HepG2 (cell line): ENCODE measurements around the gene DNAJA2. TPM values are rescaled to one million over a fixed set of nuclear protein-coding genes. Genes with fewer than 3 reads are reported as not detected.
A peak's percentile ranks its signal among the peaks of the same experiment; 100 is the strongest.

Source experiments
- ATAC-seq: fragments of 200-7000 bp; cut with Tn5 transposase; 3 replicates; pipeline ENCODE4 v1.9.1; 2020; ENCODE audit warnings: mild to moderate bottlenecking, moderate library complexity
- BruUV-seq: library from RNA; stranded (reverse); fragments of 400-500 nt; replicated peaks from 2 replicates; lab custom pipeline; 2021; lab: Mats Ljungman, UMichigan
- CTCF ChIA-PET: fragments of 300-600 bp; formaldehyde crosslinking; extraction: SDS; loops from one replicate; lab custom pipeline; 2021; ENCODE audit warnings: low total read pairs, inconsistent platforms, low intra/inter-chr PET ratio; lab: Yijun Ruan, JAX
- POLR2A ChIA-PET: fragments of 350-600 bp; sonication (Branson Sonifier 250); formaldehyde crosslinking; loops from one replicate; lab custom pipeline; 2020; ENCODE audit warnings: antibody characterized with exemption, inconsistent platforms; lab: Yijun Ruan, JAX
- DNase-seq: peaks from one replicate; pipeline ENCODE4 v3.0.0-alpha.2; 2015; ENCODE audit warnings: low spot score
- FAIRE-seq: peaks from 3 replicates; lab custom pipeline; 2011; peaks lifted over from hg19 to GRCh38; lab: Jason Lieb, UNC
- H2AFZ ChIP-seq: one replicate; pipeline ENCODE4 v1.6.1; 2011; ENCODE audit warnings: low read length, inconsistent platforms
- H3K27ac ChIP-seq: fragments of 300-600 bp; 3 replicates; pipeline ENCODE4 v1.8.0; 2011; ENCODE audit warnings: mixed run types, mild to moderate bottlenecking, mixed read lengths, low read length, inconsistent platforms; ENCODE audit not compliant: insufficient read depth; ENCODE audit errors: extremely low read length
- H3K27me3 ChIP-seq, 2 experiments: fragments of 200-600 bp in 1 of 2; 2 replicates in 1 of 2; 3 replicates in 1 of 2; pipeline versions ENCODE4 v1.6.0 to v1.8.0; 2011; ENCODE audit warnings: low read length in 2 of 2, mild to moderate bottlenecking in 2 of 2, moderate library complexity in 2 of 2, inconsistent platforms in 1 of 2; ENCODE audit not compliant: insufficient read depth in 2 of 2, control insufficient read depth in 1 of 2
- H3K36me3 ChIP-seq, 2 experiments: fragments of 200-600 bp in 1 of 2; replicated peaks in 1 of 2; 2 replicates in 1 of 2; 3 replicates in 1 of 2; pipeline versions ENCODE4 v1.5.1 to v1.8.0; 2011; ENCODE audit warnings: low read length in 2 of 2, inconsistent platforms in 1 of 2; ENCODE audit not compliant: insufficient read depth in 2 of 2, control insufficient read depth in 1 of 2
- H3K4me1 ChIP-seq: 2 replicates; pipeline ENCODE4 v1.5.1; 2012; ENCODE audit warnings: low read length, inconsistent platforms; ENCODE audit not compliant: insufficient read depth
- H3K4me2 ChIP-seq: 2 replicates; pipeline ENCODE4 v1.6.0; 2011; ENCODE audit warnings: low read depth, low read length, inconsistent platforms
- H3K4me3 ChIP-seq, 3 experiments: fragments of 200-600 bp in 1 of 3; sonication (generic), shearing (Covaris generic) in 1 of 3; replicated peaks in 1 of 3; 2 replicates each; pipeline ENCODE4 v1.5.1; 2011 to 2016; ENCODE audit warnings: low read length in 3 of 3, inconsistent platforms in 2 of 3, low read depth in 2 of 3, mild to moderate bottlenecking in 2 of 3, control low read depth in 1 of 3, mixed read lengths in 1 of 3; ENCODE audit not compliant: insufficient read depth in 1 of 3
- H3K79me2 ChIP-seq: one replicate; pipeline ENCODE4 v1.6.1; 2011; ENCODE audit warnings: low read length, inconsistent platforms; ENCODE audit not compliant: insufficient read depth
- H3K9ac ChIP-seq: 2 replicates; pipeline ENCODE4 v1.6.0; 2011; ENCODE audit warnings: mild to moderate bottlenecking, low read depth, low read length, inconsistent platforms; ENCODE audit not compliant: insufficient read depth
- H3K9me3 ChIP-seq: 2 replicates; pipeline ENCODE4 v1.5.1; 2012; ENCODE audit warnings: mild to moderate bottlenecking, low read length
- H4K20me1 ChIP-seq: 2 replicates; pipeline ENCODE4 v1.6.0; 2011; ENCODE audit warnings: inconsistent platforms, mild to moderate bottlenecking, low read length, moderate library complexity; ENCODE audit not compliant: insufficient read depth
- FOXC1 ChIP-seq: sonication (generic); formaldehyde crosslinking; IDR thresholded peaks from 2 replicates; pipeline ENCODE4 v1.8.0; 2022; ENCODE audit warnings: mild to moderate bottlenecking, missing genetic modification reagents, borderline replicate concordance
- IRX3 ChIP-seq: sonication (generic); formaldehyde crosslinking; IDR thresholded peaks from 2 replicates; pipeline ENCODE4 v1.8.1; 2023; ENCODE audit warnings: mild to moderate bottlenecking, low read depth, missing genetic modification reagents, borderline replicate concordance
- MYNN ChIP-seq: sonication (generic); formaldehyde crosslinking; IDR thresholded peaks from 2 replicates; pipeline ENCODE4 v1.4.0; 2020; ENCODE audit warnings: mild to moderate bottlenecking, low read depth, missing genetic modification reagents
- NR2F6 ChIP-seq, 2 experiments: IDR thresholded peaks; 2 replicates each; pipeline ENCODE4 v1.6.1; 2016; ENCODE audit warnings: antibody characterized with exemption in 1 of 2, mild to moderate bottlenecking in 1 of 2
- RARA ChIP-seq: IDR thresholded peaks from 2 replicates; pipeline ENCODE4 v1.6.1; 2016; ENCODE audit warnings: missing genetic modification reagents, missing compliant biosample characterization
- TEAD3 ChIP-seq: optimal IDR thresholded peaks from 2 replicates; pipeline ENCODE3; 2016; ENCODE audit warnings: borderline replicate concordance
- ZNF432 ChIP-seq: sonication (generic); formaldehyde crosslinking; IDR thresholded peaks from 2 replicates; pipeline ENCODE4 v1.5.0; 2020; ENCODE audit warnings: missing genetic modification reagents, mild to moderate bottlenecking, borderline replicate concordance
- ZNF546 ChIP-seq: sonication (generic); formaldehyde crosslinking; conservative IDR thresholded peaks from 2 replicates; pipeline ENCODE4 v1.8.1; 2023; ENCODE audit warnings: mild to moderate bottlenecking, missing genetic modification reagents
- ZSCAN21 ChIP-seq: sonication (generic); formaldehyde crosslinking; IDR thresholded peaks from 2 replicates; pipeline ENCODE4 v1.8.0; 2022; ENCODE audit warnings: mild to moderate bottlenecking, missing genetic modification reagents, moderate library complexity, borderline replicate concordance
- WGBS: methylation state at CpG from one replicate; pipeline ENCODE4 v1.1.6; 2017; ENCODE audit warnings: low lambda C conversion rate; 5-methylcytosine and 5-hydroxymethylcytosine counted together
- in situ Hi-C: cut with HindIII; loops from 2 replicates; pipeline ENCODE4 v1.10.0; 2017; ENCODE audit warnings: low pct_unique_long_range_greater_than_20kb; ENCODE audit not compliant: extremely low pct_ligation_motif_present
- intact Hi-C: fragments of 100-400 bp; cut with micrococcal nuclease; formaldehyde crosslinking; loops from one replicate; pipeline ENCODE4 v1.10.0; 2022; ENCODE audit not compliant: unreplicated experiment
- polyA plus RNA-seq, 8 experiments: library from polyadenylated mRNA; depleted of rRNA in 3 of 8; stranded (reverse) in 7 of 8; unstranded in 1 of 8; fragments of >200 nt; fragmentation: Illumina TruSeq in 4 of 8; extraction: Trizol in 4 of 8; gene quantifications; 2 replicates each; pipeline versions ENCODE4 v1.2.1 to v1.2.3, GENCODE V29; 2011 to 2016; ENCODE audit warnings: low read depth in 4 of 8, missing spikeins in 1 of 8, mixed read lengths in 1 of 8; ENCODE audit not compliant: insufficient read depth in 1 of 8
- total RNA-seq, 5 experiments: library from RNA; depleted of rRNA; stranded (reverse); fragments of >200 nt; fragmentation: Illumina TruSeq; extraction: Trizol; gene quantifications; 2 replicates each; pipeline ENCODE4 v1.2.3, GENCODE V29; 2016; ENCODE audit warnings: low read depth in 1 of 5
- TF ChIP-seq, protein P1 (sequence below): sonication (generic); formaldehyde crosslinking; IDR thresholded peaks from 2 replicates; pipeline ENCODE4 v1.5.0; 2020; ENCODE audit warnings: mild to moderate bottlenecking, missing genetic modification reagents, moderate library complexity
- TF ChIP-seq, protein P2 (sequence below): sonication (generic); formaldehyde crosslinking; IDR thresholded peaks from 2 replicates; pipeline ENCODE4 v1.4.0; 2020; ENCODE audit warnings: missing genetic modification reagents, mild to moderate bottlenecking, borderline replicate concordance
- TF ChIP-seq, protein P3 (sequence below): sonication (generic); formaldehyde crosslinking; IDR thresholded peaks from 2 replicates; pipeline ENCODE4 v1.9.0; 2021; ENCODE audit warnings: missing genetic modification reagents, mild to moderate bottlenecking, borderline replicate concordance

Gene DNAJA2
- total and polyA plus RNA-seq, 2 of the 13 experiments (the other 11 are each of a cell fraction or from before 2014, with no cell fraction given), result 25.4 to 176 TPM

DNA sequence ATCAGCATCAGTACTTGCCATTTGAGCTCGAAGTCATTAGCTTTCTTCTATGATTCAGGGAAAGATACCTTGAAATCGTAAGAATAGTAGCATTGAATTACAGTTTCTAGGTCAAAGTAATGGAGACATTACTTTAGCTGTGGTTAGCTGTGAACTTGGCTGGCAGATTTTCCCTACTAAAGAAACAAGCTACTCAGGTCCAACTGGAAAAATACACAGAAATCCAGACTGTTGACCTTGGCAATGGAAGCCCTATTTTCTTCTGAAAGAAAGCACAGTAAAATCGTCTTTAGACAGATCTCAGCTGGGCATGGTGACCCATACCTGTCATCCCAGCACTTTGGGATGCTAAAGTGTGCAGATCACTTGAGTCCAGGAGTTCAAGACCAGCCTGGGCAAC, 13.4 kb upstream of the DNAJA2 start (continued):
- TF ChIP-seq ZSCAN21 (CRISPR knock-in tag), result no peak
- TF ChIP-seq RARA (CRISPR knock-in tag), result peak; percentile 36; the same call in 1 of the 2 replicates
- no peak for TF ChIP-seq MYNN (CRISPR knock-in tag)

DNA sequence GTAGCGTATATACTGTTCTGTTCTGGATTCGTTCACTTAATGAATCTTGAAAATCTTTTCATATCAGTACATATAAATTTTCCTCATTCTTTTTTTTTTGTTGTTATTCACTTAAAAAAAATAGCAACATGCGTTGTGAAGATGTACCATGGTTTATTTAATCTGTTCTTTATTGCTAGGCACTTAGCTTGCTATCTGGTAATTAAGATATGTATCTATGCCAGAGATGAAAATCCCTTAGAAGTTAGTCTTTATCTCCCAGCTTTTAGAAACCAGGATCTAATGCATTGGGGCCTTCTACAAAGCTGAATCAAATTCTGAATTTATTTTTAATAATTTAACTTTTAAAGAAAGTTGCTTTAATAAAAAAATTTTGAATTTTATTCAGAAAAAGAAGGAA, 13.0 kb upstream of the DNAJA2 start:
- FAIRE-seq, result no peak
- CTCF ChIA-PET, result no interaction called here
- BruUV-seq, result no TSS peak

More for the DNA sequence above, 13.0 kb upstream of the DNAJA2 start:
- intact Hi-C loops, result no loop called here
- Histone ChIP-seq H2AFZ (no peak overlapping the region), H3K9ac (no peak overlapping the region), H3K27ac (no peak overlapping the region), H3K4me2 (no peak overlapping the region), H4K20me1 (no peaks in the 10 kb centered on the region), H3K27me3 (no peaks in the 10 kb centered on the region)
- ATAC-seq, result no peak
- 60% methylated on average over 3 of the region's 3 CpGs for WGBS
- in situ Hi-C loops, result no loop called here
- TF ChIP-seq NR2F6 (IDR thresholded peaks at IDR 0.05) (no peak), NR2F6 (CRISPR knock-in tag; IDR thresholded peaks at IDR 0.05) (no peak), ZNF432 (no peak), IRX3 (CRISPR knock-in tag) (no peak), TEAD3 (no peak), ZNF546 (CRISPR knock-in tag) (no peak), FOXC1 (CRISPR knock-in tag) (no peak)
- TF ChIP-seq, protein P1, sequence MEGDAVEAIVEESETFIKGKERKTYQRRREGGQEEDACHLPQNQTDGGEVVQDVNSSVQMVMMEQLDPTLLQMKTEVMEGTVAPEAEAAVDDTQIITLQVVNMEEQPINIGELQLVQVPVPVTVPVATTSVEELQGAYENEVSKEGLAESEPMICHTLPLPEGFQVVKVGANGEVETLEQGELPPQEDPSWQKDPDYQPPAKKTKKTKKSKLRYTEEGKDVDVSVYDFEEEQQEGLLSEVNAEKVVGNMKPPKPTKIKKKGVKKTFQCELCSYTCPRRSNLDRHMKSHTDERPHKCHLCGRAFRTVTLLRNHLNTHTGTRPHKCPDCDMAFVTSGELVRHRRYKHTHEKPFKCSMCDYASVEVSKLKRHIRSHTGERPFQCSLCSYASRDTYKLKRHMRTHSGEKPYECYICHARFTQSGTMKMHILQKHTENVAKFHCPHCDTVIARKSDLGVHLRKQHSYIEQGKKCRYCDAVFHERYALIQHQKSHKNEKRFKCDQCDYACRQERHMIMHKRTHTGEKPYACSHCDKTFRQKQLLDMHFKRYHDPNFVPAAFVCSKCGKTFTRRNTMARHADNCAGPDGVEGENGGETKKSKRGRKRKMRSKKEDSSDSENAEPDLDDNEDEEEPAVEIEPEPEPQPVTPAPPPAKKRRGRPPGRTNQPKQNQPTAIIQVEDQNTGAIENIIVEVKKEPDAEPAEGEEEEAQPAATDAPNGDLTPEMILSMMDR (CRISPR knock-in tag), result no peak
- TF ChIP-seq, protein P2, sequence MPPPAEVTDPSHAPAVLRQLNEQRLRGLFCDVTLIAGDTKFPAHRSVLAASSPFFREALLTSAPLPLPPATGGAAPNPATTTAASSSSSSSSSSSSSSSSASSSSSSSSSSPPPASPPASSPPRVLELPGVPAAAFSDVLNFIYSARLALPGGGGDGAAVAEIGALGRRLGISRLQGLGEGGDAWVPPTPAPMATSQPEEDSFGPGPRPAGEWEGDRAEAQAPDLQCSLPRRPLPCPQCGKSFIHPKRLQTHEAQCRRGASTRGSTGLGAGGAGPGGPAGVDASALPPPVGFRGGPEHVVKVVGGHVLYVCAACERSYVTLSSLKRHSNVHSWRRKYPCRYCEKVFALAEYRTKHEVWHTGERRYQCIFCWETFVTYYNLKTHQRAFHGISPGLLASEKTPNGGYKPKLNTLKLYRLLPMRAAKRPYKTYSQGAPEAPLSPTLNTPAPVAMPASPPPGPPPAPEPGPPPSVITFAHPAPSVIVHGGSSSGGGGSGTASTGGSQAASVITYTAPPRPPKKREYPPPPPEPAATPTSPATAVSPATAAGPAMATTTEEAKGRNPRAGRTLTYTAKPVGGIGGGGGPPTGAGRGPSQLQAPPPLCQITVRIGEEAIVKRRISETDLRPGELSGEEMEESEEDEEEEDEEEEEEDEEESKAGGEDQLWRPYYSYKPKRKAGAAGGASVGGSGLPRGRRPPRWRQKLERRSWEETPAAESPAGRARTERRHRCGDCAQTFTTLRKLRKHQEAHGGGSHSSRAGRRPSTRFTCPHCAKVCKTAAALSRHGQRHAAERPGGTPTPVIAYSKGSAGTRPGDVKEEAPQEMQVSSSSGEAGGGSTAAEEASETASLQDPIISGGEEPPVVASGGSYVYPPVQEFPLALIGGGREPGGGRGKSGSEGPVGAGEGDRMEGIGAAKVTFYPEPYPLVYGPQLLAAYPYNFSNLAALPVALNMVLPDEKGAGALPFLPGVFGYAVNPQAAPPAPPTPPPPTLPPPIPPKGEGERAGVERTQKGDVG (CRISPR knock-in tag), result no peak
- TF ChIP-seq, protein P3, sequence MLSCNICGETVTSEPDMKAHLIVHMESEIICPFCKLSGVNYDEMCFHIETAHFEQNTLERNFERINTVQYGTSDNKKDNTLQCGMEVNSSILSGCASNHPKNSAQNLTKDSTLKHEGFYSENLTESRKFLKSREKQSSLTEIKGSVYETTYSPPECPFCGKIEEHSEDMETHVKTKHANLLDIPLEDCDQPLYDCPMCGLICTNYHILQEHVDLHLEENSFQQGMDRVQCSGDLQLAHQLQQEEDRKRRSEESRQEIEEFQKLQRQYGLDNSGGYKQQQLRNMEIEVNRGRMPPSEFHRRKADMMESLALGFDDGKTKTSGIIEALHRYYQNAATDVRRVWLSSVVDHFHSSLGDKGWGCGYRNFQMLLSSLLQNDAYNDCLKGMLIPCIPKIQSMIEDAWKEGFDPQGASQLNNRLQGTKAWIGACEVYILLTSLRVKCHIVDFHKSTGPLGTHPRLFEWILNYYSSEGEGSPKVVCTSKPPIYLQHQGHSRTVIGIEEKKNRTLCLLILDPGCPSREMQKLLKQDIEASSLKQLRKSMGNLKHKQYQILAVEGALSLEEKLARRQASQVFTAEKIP (CRISPR knock-in tag), result no peak
- TF ChIP-seq, all 625 proteins: peak for 0
- Histone ChIP-seq H3K79me2 (no peaks in the 10 kb centered on the region), H3K9me3 (peaks cover 4% of the 10 kb centered on the region; the same call in 1 of the 2 replicates), H3K36me3 (no peaks in the 10 kb centered on the region), H3K4me3 (no peak overlapping the region), H3K4me1 (peaks cover 9% of the 10 kb centered on the region)
- POLR2A ChIA-PET, result interaction anchor here (1.5 kb wide), 1 partner anchor 12 kb away, joined by 7 read pairs; no protein-coding TSS in a partner anchor
- no peak for DNase-seq
